ENCODE results near the gene ULBP1.

DNA sequence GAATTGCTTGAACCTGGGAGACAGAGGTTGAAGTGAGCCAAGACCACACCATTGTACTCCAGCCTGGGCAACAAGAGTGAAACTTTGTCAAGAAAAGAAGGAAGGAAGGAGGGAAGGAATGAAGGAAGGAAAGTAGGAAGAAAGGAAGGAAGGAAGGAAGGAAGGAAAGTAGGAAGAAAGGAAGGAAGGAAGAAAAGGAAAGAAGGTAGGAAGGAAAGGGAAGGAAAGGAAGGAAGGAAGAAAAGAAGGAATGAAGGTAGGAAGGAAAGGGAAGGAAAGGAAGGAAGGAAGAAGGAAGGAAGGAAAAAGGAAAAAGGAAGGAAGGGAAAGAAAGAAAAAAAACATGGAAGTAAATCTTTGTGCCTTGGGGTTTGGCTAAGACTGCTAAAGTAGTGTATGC lies 11.7 kb downstream of the ULBP1 start:
- TF ChIP-seq, protein P1, sequence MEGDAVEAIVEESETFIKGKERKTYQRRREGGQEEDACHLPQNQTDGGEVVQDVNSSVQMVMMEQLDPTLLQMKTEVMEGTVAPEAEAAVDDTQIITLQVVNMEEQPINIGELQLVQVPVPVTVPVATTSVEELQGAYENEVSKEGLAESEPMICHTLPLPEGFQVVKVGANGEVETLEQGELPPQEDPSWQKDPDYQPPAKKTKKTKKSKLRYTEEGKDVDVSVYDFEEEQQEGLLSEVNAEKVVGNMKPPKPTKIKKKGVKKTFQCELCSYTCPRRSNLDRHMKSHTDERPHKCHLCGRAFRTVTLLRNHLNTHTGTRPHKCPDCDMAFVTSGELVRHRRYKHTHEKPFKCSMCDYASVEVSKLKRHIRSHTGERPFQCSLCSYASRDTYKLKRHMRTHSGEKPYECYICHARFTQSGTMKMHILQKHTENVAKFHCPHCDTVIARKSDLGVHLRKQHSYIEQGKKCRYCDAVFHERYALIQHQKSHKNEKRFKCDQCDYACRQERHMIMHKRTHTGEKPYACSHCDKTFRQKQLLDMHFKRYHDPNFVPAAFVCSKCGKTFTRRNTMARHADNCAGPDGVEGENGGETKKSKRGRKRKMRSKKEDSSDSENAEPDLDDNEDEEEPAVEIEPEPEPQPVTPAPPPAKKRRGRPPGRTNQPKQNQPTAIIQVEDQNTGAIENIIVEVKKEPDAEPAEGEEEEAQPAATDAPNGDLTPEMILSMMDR (conservative IDR thresholded peaks at IDR 0.05), result no peak
- TF ChIP-seq ZFX (IDR thresholded peaks at IDR 0.05), result no peak
